Kidney epithelial cell (primary cell): Measurements from ENCODE around the gene DNAH3. TPM values are rescaled to one million over a fixed set of nuclear protein-coding genes. Genes with fewer than 3 reads are reported as not detected.

Source experiments
- DNase-seq: peaks from one replicate; pipeline ENCODE4 v3.0.0-alpha.2; 2010; ENCODE audit warnings: low read depth
- H3K27me3 ChIP-seq: 2 replicates; pipeline ENCODE4 v1.6.0; 2011; ENCODE audit warnings: low read length; ENCODE audit not compliant: control insufficient read depth, insufficient read depth
- H3K36me3 ChIP-seq: 2 replicates; pipeline ENCODE4 v1.5.1; 2011; ENCODE audit warnings: low read length; ENCODE audit not compliant: control insufficient read depth, insufficient read depth
- H3K4me3 ChIP-seq: 2 replicates; pipeline ENCODE4 v1.5.1; 2011; ENCODE audit warnings: low read depth, mild to moderate bottlenecking, control low read depth, low read length
- total RNA-seq: library from RNA; depleted of rRNA; stranded (reverse); fragments of >200 nt; gene quantifications from 2 replicates; pipeline ENCODE4 v1.2.3, GENCODE V29; 2015
- TF ChIP-seq, protein P1 (sequence below): IDR thresholded peaks from 2 replicates; pipeline ENCODE4 v1.5.1; 2011; ENCODE audit warnings: mild to moderate bottlenecking, moderate library complexity, low read length, control low read depth, inconsistent platforms; ENCODE audit not compliant: insufficient read depth, poor library complexity, severe bottlenecking

DNAH3 gene
- total RNA-seq, 1 donor from 2014 or later = not detected

- H3K36me3 ChIP-seq = no peaks in the 10 kb centered on the region
- no peak overlapping the region for H3K4me3 ChIP-seq
- no peak for DNase-seq
- TF ChIP-seq, protein P1, sequence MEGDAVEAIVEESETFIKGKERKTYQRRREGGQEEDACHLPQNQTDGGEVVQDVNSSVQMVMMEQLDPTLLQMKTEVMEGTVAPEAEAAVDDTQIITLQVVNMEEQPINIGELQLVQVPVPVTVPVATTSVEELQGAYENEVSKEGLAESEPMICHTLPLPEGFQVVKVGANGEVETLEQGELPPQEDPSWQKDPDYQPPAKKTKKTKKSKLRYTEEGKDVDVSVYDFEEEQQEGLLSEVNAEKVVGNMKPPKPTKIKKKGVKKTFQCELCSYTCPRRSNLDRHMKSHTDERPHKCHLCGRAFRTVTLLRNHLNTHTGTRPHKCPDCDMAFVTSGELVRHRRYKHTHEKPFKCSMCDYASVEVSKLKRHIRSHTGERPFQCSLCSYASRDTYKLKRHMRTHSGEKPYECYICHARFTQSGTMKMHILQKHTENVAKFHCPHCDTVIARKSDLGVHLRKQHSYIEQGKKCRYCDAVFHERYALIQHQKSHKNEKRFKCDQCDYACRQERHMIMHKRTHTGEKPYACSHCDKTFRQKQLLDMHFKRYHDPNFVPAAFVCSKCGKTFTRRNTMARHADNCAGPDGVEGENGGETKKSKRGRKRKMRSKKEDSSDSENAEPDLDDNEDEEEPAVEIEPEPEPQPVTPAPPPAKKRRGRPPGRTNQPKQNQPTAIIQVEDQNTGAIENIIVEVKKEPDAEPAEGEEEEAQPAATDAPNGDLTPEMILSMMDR = no peak
- no peaks in the 10 kb centered on the region for H3K27me3 ChIP-seq
These were observed 4.9 kb downstream of the DNAH3 start for GRCh38 chr16:21145738-21146137.

GRCh38 chr16:21134053-21134452 lies 16.6 kb downstream of the DNAH3 start:
- Histone ChIP-seq H3K27me3 (no peaks in the 10 kb centered on the region), H3K36me3 (no peaks in the 10 kb centered on the region), H3K4me3 (no peak overlapping the region)
- no peak for DNase-seq
- TF ChIP-seq, protein P1 = no peak

GRCh38 chr16:21130811-21131210 lies 19.8 kb downstream of the DNAH3 start:
- Histone ChIP-seq H3K4me3 (no peak overlapping the region), H3K27me3 (no peaks in the 10 kb centered on the region), H3K36me3 (no peaks in the 10 kb centered on the region)
- DNase-seq = no peak
- TF ChIP-seq, protein P1 = no peak

GRCh38 chr16:21128991-21129390 lies 21.7 kb downstream of the DNAH3 start:
- Histone ChIP-seq H3K4me3 (no peak overlapping the region), H3K36me3 (no peaks in the 10 kb centered on the region), H3K27me3 (no peaks in the 10 kb centered on the region)
- DNase-seq = no peak
- TF ChIP-seq, protein P1 = no peak

GRCh38 chr16:21126518-21126917 lies 24.1 kb downstream of the DNAH3 start:
- TF ChIP-seq, protein P1 = no peak
- no peaks in the 10 kb centered on the region for H3K36me3 ChIP-seq

DNA sequence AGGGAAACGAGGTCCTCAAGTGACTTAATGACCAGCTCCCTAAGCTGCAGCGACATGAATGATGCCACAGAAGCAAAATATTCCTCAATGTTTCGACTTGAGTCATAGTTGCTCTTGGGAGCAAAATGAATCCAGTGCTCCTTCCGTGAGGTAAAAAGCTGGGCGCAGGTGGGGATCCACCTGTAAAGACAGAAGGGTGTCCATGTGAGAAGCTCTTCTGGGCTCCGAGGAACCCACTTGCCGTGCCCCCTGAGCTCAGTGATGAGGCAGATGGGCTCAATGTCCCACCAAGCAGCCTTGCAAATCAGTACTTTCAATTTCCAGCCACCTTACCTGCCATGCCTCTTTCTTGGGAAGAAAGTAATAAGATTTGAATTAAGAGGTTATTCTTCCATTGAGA lies 25.5 kb downstream of the DNAH3 start:
- DNase-seq = no peak
- no peaks in the 10 kb centered on the region for H3K27me3 ChIP-seq
- H3K4me3 ChIP-seq = no peak overlapping the region
- H3K36me3 ChIP-seq = no peaks in the 10 kb centered on the region
- TF ChIP-seq, protein P1 = no peak

More at GRCh38 chr16:21126518-21126917, 24.1 kb downstream of the DNAH3 start:
- DNase-seq = no peak
- Histone ChIP-seq H3K27me3 (no peaks in the 10 kb centered on the region), H3K4me3 (no peak overlapping the region)
